Gastrocnemius medialis (tissue), 4 donors: Measurements from ENCODE around the gene FAM13A. TPM values are rescaled to one million over a fixed set of nuclear protein-coding genes. Genes with fewer than 3 reads are reported as not detected.

ENCODE experiments used
- ATAC-seq, 2 donors: fragments of 150-250 bp; one replicate each; pipeline ENCODE4 v1.9.1; 2016
- DNase-seq, 2 donors: peaks; one replicate each; pipeline ENCODE4 v3.0.0-alpha.2; 2019
- H3K27ac ChIP-seq, 4 donors: fragments of 200-600 bp; sonication (generic); 1 replicate in 1 of 4; 2 replicates in 3 of 4; pipeline ENCODE4 v1.5.1; 2016 to 2018; ENCODE audit warnings: mild to moderate bottlenecking in 2 of 4, moderate library complexity in 1 of 4
- H3K27me3 ChIP-seq, 3 donors: fragments of 200-600 bp; sonication (generic) in 2 of 3; 1 replicate in 1 of 3; 2 replicates in 2 of 3; pipeline versions ENCODE4 v1.5.1 to v1.6.0; 2016 to 2019; ENCODE audit warnings: mild to moderate bottlenecking in 1 of 3, moderate library complexity in 1 of 3
- H3K36me3 ChIP-seq, 2 donors: fragments of 200-600 bp; sonication (generic) in 1 of 2; one replicate each; pipeline ENCODE4 v1.5.1; 2017 to 2018
- H3K4me1 ChIP-seq, 2 donors: fragments of 200-600 bp; sonication (generic) in 1 of 2; one replicate each; pipeline ENCODE4 v1.5.1; 2016 to 2017; ENCODE audit warnings: mild to moderate bottlenecking in 2 of 2
- H3K4me3 ChIP-seq, 4 donors: fragments of 200-600 bp; sonication (generic) in 3 of 4; 1 replicate in 1 of 4; 2 replicates in 3 of 4; pipeline ENCODE4 v1.5.1; 2016 to 2019; ENCODE audit warnings: mild to moderate bottlenecking in 2 of 4
- H3K9me3 ChIP-seq, 3 donors: fragments of 200-600 bp; sonication (generic) in 2 of 3; 1 replicate in 1 of 3; 2 replicates in 2 of 3; pipeline ENCODE4 v1.5.1; 2016 to 2019
- CTCF ChIP-seq, 5 experiments: fragments of 450-650 bp in 3 of 5; fragments of 200-600 bp in 2 of 5; sonication (generic) in 2 of 5; IDR thresholded peaks in 4 of 5; conservative IDR thresholded peaks in 1 of 5; 1 replicate in 4 of 5; 2 replicates in 1 of 5; pipeline ENCODE4 v1.5.1; 2016 to 2019; ENCODE audit warnings: antibody characterized with exemption in 5 of 5, mild to moderate bottlenecking in 3 of 5, moderate library complexity in 3 of 5
- POLR2A ChIP-seq, 2 donors: fragments of 450-650 bp; IDR thresholded peaks; one replicate each; pipeline ENCODE4 v1.6.1; 2017; ENCODE audit warnings: antibody characterized with exemption in 2 of 2, mild to moderate bottlenecking in 2 of 2, moderate library complexity in 2 of 2
- in situ Hi-C, 4 donors: fragments of 200-750 bp; cut with MboI; loops; one replicate each; pipeline versions ENCODE4 v1.15.0 to v1.8.0; 2017; ENCODE audit warnings: low sequenced_read_pairs in 4 of 4
- intact Hi-C: fragments of 100-400 bp; cut with DNase I; formaldehyde crosslinking; loops from one replicate; pipeline ENCODE4 v1.15.1; 2023; ENCODE audit warnings: low total_unique reads
- total RNA-seq, 4 donors: library from RNA; depleted of rRNA; stranded (reverse); fragments of >200 nt; gene quantifications; one replicate each; pipeline versions ENCODE4 v1.1.0 to v1.2.3, GENCODE V29; 2016

FAM13A gene
- total RNA-seq, 4 donors from 2014 or later: 6.7 to 14.1 (median 11.4) TPM

- in situ Hi-C loops: loop anchor here in 3 of 4 donors (5.0 to 10.0 kb wide), 4 partner anchors 96 to 319 kb away; no protein-coding TSS in a partner anchor
- ATAC-seq (peak in 1 of 2 donors; percentile 43), DNase-seq (no peak)
- Histone ChIP-seq H3K4me1 (peaks cover 5 to 12% of the 10 kb centered on the region in 2 donors), H3K27ac (peak overlapping the region in 3 of 4 donors; percentile 61 to 75 (median 71)), H3K27me3 (no peaks in the 10 kb centered on the region), H3K4me3 (no peak overlapping the region), H3K36me3 (peaks cover 0 to 28% of the 10 kb centered on the region in 2 donors), H3K9me3 (no peaks in the 10 kb centered on the region)
- intact Hi-C loops: loop anchor here (1.0 to 10.0 kb wide), 5 partner anchors 59 to 409 kb away; partner anchors contain the start of gene TIGD2
- TF ChIP-seq POLR2A (IDR thresholded peaks at IDR 0.05) (no peak), CTCF (IDR thresholded peaks at IDR 0.05 in 4 of 5, conservative IDR thresholded peaks at IDR 0.05 in 1 of 5) (no peak)
These were observed 351.0 kb downstream of the FAM13A start for GRCh38 chr4:88705805-88706492.

DNA sequence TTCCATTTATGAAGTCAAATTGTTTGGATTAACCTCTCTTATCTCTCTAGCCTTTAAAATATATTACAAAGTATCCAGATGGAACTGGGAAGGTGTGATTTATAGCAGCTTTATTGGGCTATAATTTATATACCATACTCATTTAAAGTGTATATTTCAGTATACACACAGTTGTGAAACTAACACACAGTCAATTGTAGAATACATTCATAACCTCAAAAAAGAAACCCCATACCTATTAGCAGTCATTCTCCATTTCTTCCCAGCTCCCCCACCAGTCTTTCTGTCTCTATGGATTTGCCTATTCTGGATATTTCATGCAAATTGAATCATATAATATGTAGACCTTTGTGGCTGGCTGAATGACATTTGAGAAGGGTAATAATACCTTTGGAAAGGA, 351.8 kb downstream of the FAM13A start:
- no peak overlapping the region for H3K27ac ChIP-seq
- peaks cover 0 to 27% of the 10 kb centered on the region in 2 donors for H3K36me3 ChIP-seq
- H3K4me1 ChIP-seq: peaks cover 5 to 12% of the 10 kb centered on the region in 2 donors
- no peak overlapping the region for H3K4me3 ChIP-seq
- no peaks in the 10 kb centered on the region for H3K9me3 ChIP-seq
- intact Hi-C loops (loop anchor here (10.0 kb wide), 2 partner anchors 200 to 410 kb away; partner anchors contain the start of gene TIGD2), in situ Hi-C loops (loop anchor here in 3 of 4 donors (5.0 to 10.0 kb wide), 4 partner anchors 97 to 320 kb away; no protein-coding TSS in a partner anchor)
- ATAC-seq (no peak), DNase-seq (no peak)
- TF ChIP-seq CTCF (IDR thresholded peaks at IDR 0.05 in 4 of 5, conservative IDR thresholded peaks at IDR 0.05 in 1 of 5) (no peak), POLR2A (IDR thresholded peaks at IDR 0.05) (no peak)
- no peaks in the 10 kb centered on the region for H3K27me3 ChIP-seq

GRCh38 chr4:88702782-88703181, 354.2 kb downstream of the FAM13A start:
- TF ChIP-seq POLR2A (IDR thresholded peaks at IDR 0.05) (no peak), CTCF (IDR thresholded peaks at IDR 0.05 in 4 of 5, conservative IDR thresholded peaks at IDR 0.05 in 1 of 5) (no peak)
- Histone ChIP-seq H3K36me3 (peaks cover 0 to 24% of the 10 kb centered on the region in 2 donors), H3K4me1 (peaks cover 5 to 12% of the 10 kb centered on the region in 2 donors), H3K9me3 (no peaks in the 10 kb centered on the region), H3K4me3 (no peak overlapping the region), H3K27ac (no peak overlapping the region), H3K27me3 (no peaks in the 10 kb centered on the region)
- intact Hi-C loops: loop anchor here (10.0 kb wide), 2 partner anchors 202 to 412 kb away; partner anchors contain the start of gene TIGD2
- DNase-seq (no peak), ATAC-seq (no peak)
- in situ Hi-C loops: loop anchor here in 1 of 4 donors (10.0 kb wide), 2 partner anchors 102 to 322 kb away; no protein-coding TSS in a partner anchor

DNA sequence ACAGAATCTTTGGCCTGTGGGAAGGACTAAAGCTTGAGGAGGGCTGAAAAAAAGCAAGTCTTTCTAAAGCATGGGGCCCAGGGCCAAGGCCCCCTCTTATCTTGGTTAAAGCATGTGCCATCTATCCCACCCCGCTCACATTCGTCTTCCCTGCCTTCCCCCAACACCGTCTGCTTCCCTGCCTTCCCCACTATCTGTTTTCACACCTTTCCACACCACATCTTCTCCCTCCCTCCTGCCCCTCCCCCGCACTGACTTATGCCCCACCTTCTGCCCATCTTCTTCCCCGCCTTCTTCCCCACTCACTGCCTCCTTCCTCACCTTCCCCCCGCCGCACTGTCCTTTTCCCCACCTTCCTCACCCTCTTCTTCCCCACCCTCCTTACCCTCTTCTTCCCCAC, 358.5 kb downstream of the FAM13A start:
- H3K27me3 ChIP-seq: no peaks in the 10 kb centered on the region
- TF ChIP-seq CTCF (IDR thresholded peaks at IDR 0.05 in 4 of 5, conservative IDR thresholded peaks at IDR 0.05 in 1 of 5): no peak
- DNase-seq: no peak
- ATAC-seq: no peak
- in situ Hi-C loops (no loop called here), intact Hi-C loops (no loop called here)
- peaks cover 0 to 10% of the 10 kb centered on the region in 2 donors for H3K4me1 ChIP-seq
- H3K36me3 ChIP-seq: peaks cover 0 to 15% of the 10 kb centered on the region in 2 donors
- H3K27ac ChIP-seq: peak overlapping the region in 2 of 4 donors; percentile 79
- no peak overlapping the region for H3K4me3 ChIP-seq
- no peaks in the 10 kb centered on the region for H3K9me3 ChIP-seq
